Glutamatergic neuron (in vitro differentiated cells): Measurements from ENCODE around the gene CTNND2. TPM values are rescaled to one million over a fixed set of nuclear protein-coding genes. Genes with fewer than 3 reads are reported as not detected.

Source experiments
- DNase-seq: peaks from one replicate; pipeline ENCODE4 v3.0.0; 2022
- H3K27ac Mint-ChIP-seq: one replicate; pipeline ENCODE4 v1.8.0; 2020; ENCODE audit warnings: mild to moderate bottlenecking, mixed read lengths, inconsistent platforms; ENCODE audit not compliant: unreplicated experiment
- H3K27me3 Mint-ChIP-seq: one replicate; pipeline ENCODE4 v1.8.0; 2020; ENCODE audit warnings: mild to moderate bottlenecking, moderate library complexity, mixed read lengths, inconsistent platforms; ENCODE audit not compliant: unreplicated experiment
- H3K36me3 Mint-ChIP-seq: one replicate; pipeline ENCODE4 v1.8.0; 2020; ENCODE audit warnings: mild to moderate bottlenecking, mixed read lengths, inconsistent platforms; ENCODE audit not compliant: unreplicated experiment
- H3K4me1 Mint-ChIP-seq: one replicate; pipeline ENCODE4 v1.8.0; 2020; ENCODE audit warnings: mild to moderate bottlenecking, low read depth, mixed read lengths, inconsistent platforms; ENCODE audit not compliant: unreplicated experiment
- H3K4me3 Mint-ChIP-seq: one replicate; pipeline ENCODE4 v1.8.0; 2020; ENCODE audit warnings: mild to moderate bottlenecking, mixed read lengths, inconsistent platforms; ENCODE audit not compliant: unreplicated experiment
- H3K9me3 Mint-ChIP-seq: one replicate; pipeline ENCODE4 v1.8.0; 2020; ENCODE audit warnings: mild to moderate bottlenecking, moderate library complexity, mixed read lengths, inconsistent platforms; ENCODE audit not compliant: unreplicated experiment
- CTCF ChIP-seq: fragments of 200-600 bp; sonication (generic); IDR thresholded peaks from one replicate; pipeline ENCODE4 v1.5.0; 2021; ENCODE audit not compliant: partially characterized antibody, unreplicated experiment
- total RNA-seq: library from RNA; stranded (reverse); fragmentation: NEBNext Ultra II Directional; extraction: Animal tissue kit (Norgen Biotek cat#: 25700); gene quantifications from one replicate; pipeline ENCODE4 v1.2.1, GENCODE V29; 2021; ENCODE audit not compliant: unreplicated experiment

CTNND2 gene
- total RNA-seq, 1 donor from 2014 or later: 134 TPM

- H3K27ac Mint-ChIP-seq: no peak overlapping the region
- TF ChIP-seq CTCF: no peak
- no peak for DNase-seq
- H3K4me1 Mint-ChIP-seq: no peaks in the 10 kb centered on the region
- H3K27me3 Mint-ChIP-seq: no peaks in the 10 kb centered on the region
- H3K9me3 Mint-ChIP-seq: peaks cover 2% of the 10 kb centered on the region
- no peak overlapping the region for H3K4me3 Mint-ChIP-seq
- no peaks in the 10 kb centered on the region for H3K36me3 Mint-ChIP-seq
Observed at GRCh38 chr5:11809407-11809806, 94.8 kb downstream of the CTNND2 start.

GRCh38 chr5:11803436-11803835 is 100.8 kb downstream of the CTNND2 start:
- Mint-ChIP-seq H3K9me3 (peaks cover 2% of the 10 kb centered on the region), H3K27me3 (no peaks in the 10 kb centered on the region), H3K27ac (no peak overlapping the region), H3K4me3 (no peak overlapping the region), H3K4me1 (no peaks in the 10 kb centered on the region), H3K36me3 (no peaks in the 10 kb centered on the region)
- TF ChIP-seq CTCF: no peak
- no peak for DNase-seq

- H3K36me3 Mint-ChIP-seq: no peaks in the 10 kb centered on the region
- no peak for TF ChIP-seq CTCF
- DNase-seq: no peak
- H3K27me3 Mint-ChIP-seq: no peaks in the 10 kb centered on the region
- H3K4me1 Mint-ChIP-seq: no peaks in the 10 kb centered on the region
- H3K9me3 Mint-ChIP-seq: no peaks in the 10 kb centered on the region
- H3K4me3 Mint-ChIP-seq: no peak overlapping the region
- H3K27ac Mint-ChIP-seq: no peak overlapping the region
Observed at GRCh38 chr5:11801061-11801460, 103.2 kb downstream of the CTNND2 start.

GRCh38 chr5:11797132-11797531 is 107.1 kb downstream of the CTNND2 start:
- TF ChIP-seq CTCF: no peak
- Mint-ChIP-seq H3K27me3 (peaks cover 2% of the 10 kb centered on the region), H3K4me1 (peaks cover 9% of the 10 kb centered on the region), H3K36me3 (no peaks in the 10 kb centered on the region), H3K4me3 (no peak overlapping the region), H3K27ac (no peak overlapping the region), H3K9me3 (peaks cover 2% of the 10 kb centered on the region)
- DNase-seq: no peak

GRCh38 chr5:11793396-11793795 is 110.8 kb downstream of the CTNND2 start:
- Mint-ChIP-seq H3K27me3 (peaks cover 2% of the 10 kb centered on the region), H3K27ac (no peak overlapping the region), H3K4me3 (no peak overlapping the region), H3K9me3 (peaks cover 5% of the 10 kb centered on the region), H3K36me3 (peaks cover 5% of the 10 kb centered on the region), H3K4me1 (peaks cover 9% of the 10 kb centered on the region)
- no peak for TF ChIP-seq CTCF
- no peak for DNase-seq
